ENCODE measurements around the gene SFR1. TPM values are rescaled to one million over a fixed set of nuclear protein-coding genes. Genes with fewer than 3 reads are reported as not detected.

The SFR1 gene
- total RNA-seq, 1 donor from 2014 or later, result 4.4 TPM

GRCh38 chr10:104123397-104123796, 1.4 kb downstream of the SFR1 start:
- no peaks in the 10 kb centered on the region for H3K36me3 ChIP-seq
- no peak for TF ChIP-seq CTCF (IDR thresholded peaks at IDR 0.05)
- TF ChIP-seq POLR2AphosphoS5 (IDR thresholded peaks at IDR 0.05; ENCODE audit: insufficient read depth in 1 of 2, low read depth in 1 of 2), result no peak
- TF ChIP-seq POLR2A (IDR thresholded peaks at IDR 0.05), result no peak
- H3K27me3 ChIP-seq, result no peaks in the 10 kb centered on the region
- H3K4me3 ChIP-seq, result no peak overlapping the region
- no peak for DNase-seq (ENCODE audit: extremely low spot score in 2 of 2)
- no peaks in the 10 kb centered on the region for H3K9me3 ChIP-seq
- peaks cover 23% of the 10 kb centered on the region for H3K4me1 ChIP-seq
- H3K27ac ChIP-seq, result peak overlapping the region; percentile 99
- intact Hi-C loops (cut with DNase I), result no loop called here

- no peak for TF ChIP-seq POLR2AphosphoS5 (IDR thresholded peaks at IDR 0.05; ENCODE audit: insufficient read depth in 1 of 2, low read depth in 1 of 2)
- TF ChIP-seq POLR2A (IDR thresholded peaks at IDR 0.05), result no peak
- no peak for TF ChIP-seq CTCF (IDR thresholded peaks at IDR 0.05)
- H3K27me3 ChIP-seq, result no peaks in the 10 kb centered on the region
- H3K36me3 ChIP-seq, result no peaks in the 10 kb centered on the region
- intact Hi-C loops (cut with DNase I), result no loop called here
- H3K4me1 ChIP-seq, result peaks cover 8% of the 10 kb centered on the region
- no peaks in the 10 kb centered on the region for H3K9me3 ChIP-seq
- no peak overlapping the region for H3K27ac ChIP-seq
- no peak overlapping the region for H3K4me3 ChIP-seq
- no peak for DNase-seq (ENCODE audit: extremely low spot score in 2 of 2)
Measured at GRCh38 chr10:104127411-104127810, 5.4 kb downstream of the SFR1 start.

- TF ChIP-seq CTCF (IDR thresholded peaks at IDR 0.05), result no peak
- no peak for TF ChIP-seq POLR2AphosphoS5 (IDR thresholded peaks at IDR 0.05; ENCODE audit: insufficient read depth in 1 of 2, low read depth in 1 of 2)
- no peak for TF ChIP-seq POLR2A (IDR thresholded peaks at IDR 0.05)
- Histone ChIP-seq H3K27me3 (no peaks in the 10 kb centered on the region), H3K27ac (no peak overlapping the region), H3K9me3 (no peaks in the 10 kb centered on the region), H3K36me3 (no peaks in the 10 kb centered on the region), H3K4me1 (no peaks in the 10 kb centered on the region), H3K4me3 (no peak overlapping the region)
- DNase-seq (ENCODE audit: extremely low spot score in 2 of 2), result no peak
- intact Hi-C loops (cut with DNase I), result no loop called here
Measured at GRCh38 chr10:104128214-104128613, 6.2 kb downstream of the SFR1 start.

- H3K27me3 ChIP-seq, result no peaks in the 10 kb centered on the region
- intact Hi-C loops (cut with DNase I), result no loop called here
- no peaks in the 10 kb centered on the region for H3K4me1 ChIP-seq
- no peaks in the 10 kb centered on the region for H3K36me3 ChIP-seq
- no peak for TF ChIP-seq POLR2A (IDR thresholded peaks at IDR 0.05)
- no peak for TF ChIP-seq CTCF (IDR thresholded peaks at IDR 0.05)
- TF ChIP-seq POLR2AphosphoS5 (IDR thresholded peaks at IDR 0.05; ENCODE audit: insufficient read depth in 1 of 2, low read depth in 1 of 2), result no peak
- no peak overlapping the region for H3K27ac ChIP-seq
- no peak for DNase-seq (ENCODE audit: extremely low spot score in 2 of 2)
- no peaks in the 10 kb centered on the region for H3K9me3 ChIP-seq
- H3K4me3 ChIP-seq, result no peak overlapping the region
Measured at GRCh38 chr10:104130041-104130440, 8.1 kb downstream of the SFR1 start.

GRCh38 chr10:104138131-104138530, 16.2 kb downstream of the SFR1 start:
- no peaks in the 10 kb centered on the region for H3K27me3 ChIP-seq
- H3K36me3 ChIP-seq, result no peaks in the 10 kb centered on the region
- no peak overlapping the region for H3K27ac ChIP-seq
- intact Hi-C loops (cut with DNase I), result no loop called here
- DNase-seq (ENCODE audit: extremely low spot score in 2 of 2), result no peak
- no peaks in the 10 kb centered on the region for H3K9me3 ChIP-seq
- H3K4me1 ChIP-seq, result no peaks in the 10 kb centered on the region
- no peak for TF ChIP-seq CTCF (IDR thresholded peaks at IDR 0.05)
- no peak for TF ChIP-seq POLR2AphosphoS5 (IDR thresholded peaks at IDR 0.05; ENCODE audit: insufficient read depth in 1 of 2, low read depth in 1 of 2)
- no peak for TF ChIP-seq POLR2A (IDR thresholded peaks at IDR 0.05)
- H3K4me3 ChIP-seq, result no peak overlapping the region

All from vagina (tissue), 2 donors.